Neural cell (in vitro differentiated cells): ENCODE results near the gene UBTF. TPM values are rescaled to one million over a fixed set of nuclear protein-coding genes. Genes with fewer than 3 reads are reported as not detected.

ENCODE experiments used
- H2AFZ ChIP-seq: fragments of 200-600, 300-800 bp; sonication (generic), shearing (Covaris generic); 2 replicates; pipeline ENCODE4 v1.6.0; 2014; ENCODE audit warnings: low read depth, mild to moderate bottlenecking, antibody characterized with exemption, low read length, moderate library complexity
- H3F3A ChIP-seq: fragments of 200-600 bp; shearing (Covaris generic); 2 replicates; pipeline ENCODE4 v1.6.1; 2016; ENCODE audit warnings: mild to moderate bottlenecking, moderate library complexity, mixed read lengths, antibody characterized with exemption, low read length; ENCODE audit not compliant: insufficient read depth, poor library complexity, severe bottlenecking
- H3K27ac ChIP-seq: fragments of 200-600, 300-800 bp; sonication (generic), shearing (Covaris generic); 2 replicates; pipeline ENCODE4 v1.5.1; 2014; ENCODE audit warnings: mild to moderate bottlenecking, low read length, moderate library complexity
- H3K27me3 ChIP-seq: fragments of 300-800, 200-600 bp; sonication (generic), shearing (Covaris generic); 2 replicates; pipeline ENCODE4 v1.6.0; 2014; ENCODE audit warnings: mild to moderate bottlenecking, low read depth, low read length, moderate library complexity; ENCODE audit not compliant: insufficient read depth
- H3K36me3 ChIP-seq: fragments of 300-800, 200-600 bp; sonication (generic), shearing (Covaris generic); 2 replicates; pipeline ENCODE4 v1.5.1; 2014; ENCODE audit warnings: mild to moderate bottlenecking, antibody characterized with exemption, low read length, moderate library complexity; ENCODE audit not compliant: insufficient read depth
- H3K4me2 ChIP-seq: fragments of 300-800, 200-600 bp; sonication (generic), shearing (Covaris generic); 2 replicates; pipeline ENCODE4 v1.6.0; 2014; ENCODE audit warnings: mild to moderate bottlenecking, low read length
- H3K4me3 ChIP-seq: fragments of 300-800, 200-600 bp; sonication (generic), shearing (Covaris generic); 2 replicates; pipeline ENCODE4 v1.5.1; 2014; ENCODE audit warnings: mild to moderate bottlenecking, low read length, moderate library complexity
- H3K79me2 ChIP-seq: fragments of 200-600 bp; shearing (Covaris generic); replicated peaks from 2 replicates; pipeline ENCODE4 v1.6.0; 2014; ENCODE audit warnings: mild to moderate bottlenecking, low read length, moderate library complexity; ENCODE audit not compliant: insufficient read depth
- H3K9ac ChIP-seq: fragments of 300-800, 200-600 bp; sonication (generic), shearing (Covaris generic); 2 replicates; pipeline ENCODE4 v1.6.1; 2016; ENCODE audit warnings: mild to moderate bottlenecking, low read length, mixed read lengths
- H3K9me2 ChIP-seq: fragments of 200-600 bp; shearing (Covaris generic); 2 replicates; pipeline ENCODE4 v1.6.1; 2016; ENCODE audit warnings: mild to moderate bottlenecking, low read length, mixed read lengths; ENCODE audit not compliant: insufficient read depth
- H3K9me3 ChIP-seq: fragments of 200-600, 300-800 bp; sonication (generic), shearing (Covaris generic); 2 replicates; pipeline ENCODE4 v1.6.1; 2016; ENCODE audit warnings: mild to moderate bottlenecking, mixed run types, low read length, moderate library complexity, mixed read lengths
- H4K20me1 ChIP-seq: fragments of 200-600 bp; shearing (Covaris generic); 2 replicates; pipeline ENCODE4 v1.6.1; 2016; ENCODE audit warnings: mild to moderate bottlenecking, mixed run types; ENCODE audit not compliant: insufficient read depth
- EP300 ChIP-seq: fragments of 450-650 bp; conservative IDR thresholded peaks from 2 replicates; pipeline ENCODE4 v1.6.1; 2014; ENCODE audit warnings: antibody characterized with exemption, mild to moderate bottlenecking, moderate library complexity; ENCODE audit not compliant: poor library complexity, severe bottlenecking
- EZH2 ChIP-seq: fragments of 200-600, 300-800 bp; shearing (Covaris generic), sonication (generic); IDR thresholded peaks from 2 replicates; pipeline ENCODE4 v1.6.1; 2014; ENCODE audit warnings: antibody characterized with exemption, low read length, borderline replicate concordance, mild to moderate bottlenecking; ENCODE audit not compliant: insufficient read depth, poor library complexity, severe bottlenecking
- MXI1 ChIP-seq: fragments of 450-650 bp; conservative IDR thresholded peaks from 2 replicates; pipeline ENCODE4 v1.6.1; 2014; ENCODE audit warnings: antibody characterized with exemption, mild to moderate bottlenecking; ENCODE audit not compliant: poor library complexity, severe bottlenecking
- POLR2AphosphoS5 ChIP-seq: IDR thresholded peaks from 2 replicates; pipeline ENCODE4 v1.6.1; 2012
- RAD21 ChIP-seq: fragments of 450-650 bp; conservative IDR thresholded peaks from 2 replicates; pipeline ENCODE4 v1.6.1; 2014; ENCODE audit warnings: antibody characterized with exemption, mild to moderate bottlenecking, moderate library complexity
- SMC3 ChIP-seq: fragments of 450-650 bp; conservative IDR thresholded peaks from 2 replicates; pipeline ENCODE4 v1.6.1; 2014; ENCODE audit warnings: antibody characterized with exemption, mild to moderate bottlenecking, moderate library complexity; ENCODE audit not compliant: poor library complexity
- TAF1 ChIP-seq: IDR thresholded peaks from 2 replicates; pipeline ENCODE4 v1.6.1; 2012; ENCODE audit warnings: low read depth
- polyA plus RNA-seq: library from polyadenylated mRNA; depleted of rRNA; stranded (reverse); fragments of >200 nt; gene quantifications from 2 replicates; pipeline ENCODE4 v1.2.3, GENCODE V29; 2014
- TF ChIP-seq, protein P1 (sequence below): IDR thresholded peaks from 2 replicates; pipeline ENCODE4 v1.6.1; 2012; ENCODE audit warnings: borderline replicate concordance
- TF ChIP-seq, protein P2 (sequence below): fragments of 450-650 bp; IDR thresholded peaks from 2 replicates; pipeline ENCODE4 v1.5.1; 2014; ENCODE audit warnings: antibody characterized with exemption, mild to moderate bottlenecking, moderate library complexity; ENCODE audit not compliant: poor library complexity, severe bottlenecking

Gene UBTF
- polyA plus RNA-seq, 1 donor from 2014 or later = 73.8 TPM

- peaks cover 10% of the 10 kb centered on the region for H3K36me3 ChIP-seq
- no peak overlapping the region for H3K4me3 ChIP-seq
- H2AFZ ChIP-seq = no peak overlapping the region
- H3K27ac ChIP-seq = no peak overlapping the region
- H3K9me3 ChIP-seq = no peaks in the 10 kb centered on the region
- H4K20me1 ChIP-seq = no peaks in the 10 kb centered on the region
- H3F3A ChIP-seq = no peaks in the 10 kb centered on the region
- no peak for TF ChIP-seq MXI1
- TF ChIP-seq, protein P1, sequence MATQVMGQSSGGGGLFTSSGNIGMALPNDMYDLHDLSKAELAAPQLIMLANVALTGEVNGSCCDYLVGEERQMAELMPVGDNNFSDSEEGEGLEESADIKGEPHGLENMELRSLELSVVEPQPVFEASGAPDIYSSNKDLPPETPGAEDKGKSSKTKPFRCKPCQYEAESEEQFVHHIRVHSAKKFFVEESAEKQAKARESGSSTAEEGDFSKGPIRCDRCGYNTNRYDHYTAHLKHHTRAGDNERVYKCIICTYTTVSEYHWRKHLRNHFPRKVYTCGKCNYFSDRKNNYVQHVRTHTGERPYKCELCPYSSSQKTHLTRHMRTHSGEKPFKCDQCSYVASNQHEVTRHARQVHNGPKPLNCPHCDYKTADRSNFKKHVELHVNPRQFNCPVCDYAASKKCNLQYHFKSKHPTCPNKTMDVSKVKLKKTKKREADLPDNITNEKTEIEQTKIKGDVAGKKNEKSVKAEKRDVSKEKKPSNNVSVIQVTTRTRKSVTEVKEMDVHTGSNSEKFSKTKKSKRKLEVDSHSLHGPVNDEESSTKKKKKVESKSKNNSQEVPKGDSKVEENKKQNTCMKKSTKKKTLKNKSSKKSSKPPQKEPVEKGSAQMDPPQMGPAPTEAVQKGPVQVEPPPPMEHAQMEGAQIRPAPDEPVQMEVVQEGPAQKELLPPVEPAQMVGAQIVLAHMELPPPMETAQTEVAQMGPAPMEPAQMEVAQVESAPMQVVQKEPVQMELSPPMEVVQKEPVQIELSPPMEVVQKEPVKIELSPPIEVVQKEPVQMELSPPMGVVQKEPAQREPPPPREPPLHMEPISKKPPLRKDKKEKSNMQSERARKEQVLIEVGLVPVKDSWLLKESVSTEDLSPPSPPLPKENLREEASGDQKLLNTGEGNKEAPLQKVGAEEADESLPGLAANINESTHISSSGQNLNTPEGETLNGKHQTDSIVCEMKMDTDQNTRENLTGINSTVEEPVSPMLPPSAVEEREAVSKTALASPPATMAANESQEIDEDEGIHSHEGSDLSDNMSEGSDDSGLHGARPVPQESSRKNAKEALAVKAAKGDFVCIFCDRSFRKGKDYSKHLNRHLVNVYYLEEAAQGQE = no peak
- TF ChIP-seq POLR2AphosphoS5 = no peak
- TF ChIP-seq, protein P2, sequence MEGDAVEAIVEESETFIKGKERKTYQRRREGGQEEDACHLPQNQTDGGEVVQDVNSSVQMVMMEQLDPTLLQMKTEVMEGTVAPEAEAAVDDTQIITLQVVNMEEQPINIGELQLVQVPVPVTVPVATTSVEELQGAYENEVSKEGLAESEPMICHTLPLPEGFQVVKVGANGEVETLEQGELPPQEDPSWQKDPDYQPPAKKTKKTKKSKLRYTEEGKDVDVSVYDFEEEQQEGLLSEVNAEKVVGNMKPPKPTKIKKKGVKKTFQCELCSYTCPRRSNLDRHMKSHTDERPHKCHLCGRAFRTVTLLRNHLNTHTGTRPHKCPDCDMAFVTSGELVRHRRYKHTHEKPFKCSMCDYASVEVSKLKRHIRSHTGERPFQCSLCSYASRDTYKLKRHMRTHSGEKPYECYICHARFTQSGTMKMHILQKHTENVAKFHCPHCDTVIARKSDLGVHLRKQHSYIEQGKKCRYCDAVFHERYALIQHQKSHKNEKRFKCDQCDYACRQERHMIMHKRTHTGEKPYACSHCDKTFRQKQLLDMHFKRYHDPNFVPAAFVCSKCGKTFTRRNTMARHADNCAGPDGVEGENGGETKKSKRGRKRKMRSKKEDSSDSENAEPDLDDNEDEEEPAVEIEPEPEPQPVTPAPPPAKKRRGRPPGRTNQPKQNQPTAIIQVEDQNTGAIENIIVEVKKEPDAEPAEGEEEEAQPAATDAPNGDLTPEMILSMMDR = no peak
- TF ChIP-seq EZH2 = no peak
- no peak for TF ChIP-seq EP300
- no peak for TF ChIP-seq RAD21
- no peak for TF ChIP-seq SMC3
- TF ChIP-seq TAF1 = no peak
- H3K27me3 ChIP-seq = no peaks in the 10 kb centered on the region
- H3K9me2 ChIP-seq = no peaks in the 10 kb centered on the region
- H3K79me2 ChIP-seq = peaks cover 24% of the 10 kb centered on the region
- H3K9ac ChIP-seq = no peak overlapping the region
- H3K4me2 ChIP-seq = no peak overlapping the region
Measured at GRCh38 chr17:44192750-44193149, 26.7 kb downstream of the UBTF start.

- H4K20me1 ChIP-seq = no peaks in the 10 kb centered on the region
- no peak overlapping the region for H2AFZ ChIP-seq
- no peaks in the 10 kb centered on the region for H3K9me3 ChIP-seq
- H3K4me2 ChIP-seq = no peak overlapping the region
- H3K4me3 ChIP-seq = no peak overlapping the region
- H3K27ac ChIP-seq = no peak overlapping the region
- H3K9ac ChIP-seq = no peak overlapping the region
- H3K9me2 ChIP-seq = no peaks in the 10 kb centered on the region
- H3K36me3 ChIP-seq = peaks cover 10% of the 10 kb centered on the region
- no peaks in the 10 kb centered on the region for H3K27me3 ChIP-seq
- no peak for TF ChIP-seq RAD21
- no peak for TF ChIP-seq POLR2AphosphoS5
- TF ChIP-seq EP300 = no peak
- no peak for TF ChIP-seq TAF1
- TF ChIP-seq, protein P1 = no peak
- TF ChIP-seq EZH2 = no peak
- no peak for TF ChIP-seq SMC3
- H3K79me2 ChIP-seq = peaks cover 24% of the 10 kb centered on the region
- no peaks in the 10 kb centered on the region for H3F3A ChIP-seq
Measured at GRCh38 chr17:44191941-44192496, 27.5 kb downstream of the UBTF start.
